ENCODE data around the gene SORL1. TPM values are rescaled to one million over a fixed set of nuclear protein-coding genes. Genes with fewer than 3 reads are reported as not detected.

SORL1 gene
- total and polyA plus RNA-seq, 2 of the 8 experiments (the other 6 are each of a cell fraction or from before 2014, with no cell fraction given), result 38.1 to 65.5 TPM

GRCh38 chr11:121488641-121489040 lies 36.5 kb downstream of the SORL1 start:
- Histone ChIP-seq H4K5ac (ENCODE audit: insufficient read length, low read depth, low read length) (no peak overlapping the region), H3K23ac (ENCODE audit: insufficient read length) (no peak overlapping the region), H3K4me3 (ENCODE audit: extremely low read depth in 1 of 4, insufficient read depth in 2 of 4, low read depth in 3 of 4, low read length in 4 of 4) (no peak overlapping the region), H3K27me3 (replicated peaks in 1 of 4; ENCODE audit: control insufficient read depth in 3 of 4, extremely low read depth in 1 of 4, insufficient read depth in 3 of 4, low read length in 3 of 4) (no peaks in the 10 kb centered on the region), H2BK20ac (ENCODE audit: low read length) (no peak overlapping the region), H2BK12ac (ENCODE audit: low read depth, low read length) (no peak overlapping the region), H3K18ac (ENCODE audit: extremely low read depth, low read length) (no peak overlapping the region), H4K91ac (replicated peaks; ENCODE audit: insufficient read length, low read length) (no peak overlapping the region), H3K56ac (replicated peaks; ENCODE audit: insufficient read length, low read depth, low read length) (no peak overlapping the region), H2AFZ (ENCODE audit: low read length) (no peak overlapping the region), H3K14ac (ENCODE audit: insufficient read length) (no peak overlapping the region), H3K4me1 (replicated peaks in 1 of 4; ENCODE audit: control insufficient read depth in 3 of 4, insufficient read depth in 4 of 4, low read length in 3 of 4) (no peaks in the 10 kb centered on the region), H2BK5ac (ENCODE audit: low read depth, low read length) (no peak overlapping the region), H3K9me3 (ENCODE audit: insufficient read depth in 2 of 2, low read depth in 1 of 2, low read length in 1 of 2) (no peaks in the 10 kb centered on the region), H3K36me3 (ENCODE audit: control insufficient read depth in 2 of 4, insufficient read depth in 4 of 4, low read length in 3 of 4) (peaks cover 2 to 31% (median 21%) of the 10 kb centered on the region in 4 experiments; a peak in 7 of 8 replicates), H4K20me1 (replicated peaks in 1 of 2; ENCODE audit: control insufficient read depth in 1 of 2, insufficient read depth in 2 of 2, low read length in 2 of 2) (no peaks in the 10 kb centered on the region), H3K27ac (ENCODE audit: low read depth, low read length) (no peak overlapping the region), H3K23me2 (ENCODE audit: low read depth, low read length) (no peaks in the 10 kb centered on the region), H3K4me2 (ENCODE audit: insufficient read depth in 1 of 2, low read depth in 2 of 2, low read length in 2 of 2) (no peak overlapping the region), H3K9ac (replicated peaks in 1 of 4; ENCODE audit: extremely low read depth in 1 of 4, low read depth in 3 of 4, low read length in 3 of 4) (no peak overlapping the region), H3K79me1 (ENCODE audit: low read depth, low read length) (peaks cover 8% of the 10 kb centered on the region), H2AK5ac (ENCODE audit: low read depth, low read length) (no peak overlapping the region), H4K8ac (ENCODE audit: extremely low read depth, insufficient read depth, low read length) (no peak overlapping the region), H2BK120ac (replicated peaks; ENCODE audit: low read depth, low read length) (no peak overlapping the region), H3K79me2 (ENCODE audit: control insufficient read depth in 1 of 2, insufficient read depth in 2 of 2, low read length in 2 of 2) (peaks cover 0 to 13% of the 10 kb centered on the region in 2 experiments; a peak in 2 of 4 replicates), H2BK15ac (ENCODE audit: low read length) (no peak overlapping the region), H3K4ac (replicated peaks; ENCODE audit: insufficient read length, low read depth, low read length) (no peak overlapping the region)
- no peak for TF ChIP-seq CREB1 (IDR thresholded peaks at IDR 0.05)
- 90% methylated on average over 6 of the region's 6 CpGs; no CpG with 5 or more reads in 1 of the 2 experiments for WGBS, 2 experiments (ENCODE audit: extremely low coverage in 1 of 2, insufficient coverage in 1 of 2, insufficient read length in 1 of 2, insufficient replicate concordance in 2 of 2, low coverage in 1 of 2, low lambda C conversion rate in 2 of 2, missing lambda C conversion rate in 1 of 2)
- FAIRE-seq (no peak), DNase-seq (ENCODE audit: low read depth in 1 of 2, low spot score in 2 of 2) (no peak)
- POLR2A ChIA-PET (ENCODE audit: partially characterized antibody), result no interaction called here
- CTCF ChIA-PET (ENCODE audit: partially characterized antibody), result interaction anchor here (0.6 kb wide), 1 partner anchor 50 kb away, joined by 4 read pairs; no protein-coding TSS in a partner anchor

All from H1 (cell line).